DND-41 (cell line): ENCODE measurements around the gene KCNJ11.

Experiments
- ATAC-seq: fragments of 200-7000 bp; cut with Tn5 transposase; 3 replicates; pipeline ENCODE4 v1.9.1; 2021; ENCODE audit warnings: low read depth; ENCODE audit not compliant: insufficient read depth
- DNase-seq: peaks from one replicate; pipeline ENCODE4 v3.0.0-alpha.2; 2020
- H2AFZ ChIP-seq: 2 replicates; pipeline ENCODE4 v1.6.0; 2012; ENCODE audit warnings: low read depth, low read length
- H3K27ac ChIP-seq: 2 replicates; pipeline ENCODE4 v1.5.1; 2012; ENCODE audit warnings: low read length, inconsistent platforms
- H3K27me3 ChIP-seq: fragments of 200-600 bp; sonication (generic); 2 replicates; pipeline ENCODE4 v1.6.0; 2012; ENCODE audit warnings: low read length, mild to moderate bottlenecking, inconsistent platforms; ENCODE audit not compliant: insufficient read depth, poor library complexity
- H3K36me3 ChIP-seq: 2 replicates; pipeline ENCODE4 v1.5.1; 2012; ENCODE audit warnings: low read length, inconsistent platforms; ENCODE audit not compliant: insufficient read depth
- H3K4me1 ChIP-seq: 2 replicates; pipeline ENCODE4 v1.5.1; 2012; ENCODE audit warnings: mild to moderate bottlenecking, low read length; ENCODE audit not compliant: insufficient read depth
- H3K4me2 ChIP-seq: 2 replicates; pipeline ENCODE4 v1.6.0; 2012; ENCODE audit warnings: mild to moderate bottlenecking, moderate library complexity, low read length, inconsistent platforms; ENCODE audit not compliant: insufficient read depth
- H3K4me3 ChIP-seq, 2 experiments: fragments of 200-600 bp in 1 of 2; shearing (Covaris generic) in 1 of 2; 2 replicates each; pipeline ENCODE4 v1.5.1; 2012 to 2016; ENCODE audit warnings: inconsistent platforms in 2 of 2, low read length in 2 of 2, mild to moderate bottlenecking in 2 of 2, low read depth in 1 of 2, moderate library complexity in 1 of 2
- H3K79me2 ChIP-seq: 2 replicates; pipeline ENCODE4 v1.6.0; 2012; ENCODE audit warnings: low read length, inconsistent platforms; ENCODE audit not compliant: insufficient read depth
- H3K9ac ChIP-seq: 2 replicates; pipeline ENCODE4 v1.6.0; 2012; ENCODE audit warnings: low read depth, mild to moderate bottlenecking, inconsistent platforms, low read length, moderate library complexity
- H3K9me3 ChIP-seq: 2 replicates; pipeline ENCODE4 v1.5.1; 2012; ENCODE audit warnings: low read length, moderate library complexity, mild to moderate bottlenecking, inconsistent platforms; ENCODE audit not compliant: insufficient read depth, severe bottlenecking
- H4K20me1 ChIP-seq: 2 replicates; pipeline ENCODE4 v1.6.0; 2012; ENCODE audit warnings: low read length; ENCODE audit not compliant: insufficient read depth
- EZH2 ChIP-seq: IDR thresholded peaks from 3 replicates; pipeline ENCODE4 v1.6.1; 2012; ENCODE audit warnings: borderline replicate concordance, low read depth, mild to moderate bottlenecking, moderate library complexity, low read length, inconsistent platforms; ENCODE audit not compliant: severe bottlenecking
- TF ChIP-seq, protein P1 (sequence below): IDR thresholded peaks from 2 replicates; pipeline ENCODE4 v1.5.1; 2012; ENCODE audit warnings: borderline replicate concordance, low read length, moderate library complexity, mild to moderate bottlenecking; ENCODE audit not compliant: poor library complexity, severe bottlenecking; ENCODE audit errors: extremely low read depth

KCNJ11 gene

DNA sequence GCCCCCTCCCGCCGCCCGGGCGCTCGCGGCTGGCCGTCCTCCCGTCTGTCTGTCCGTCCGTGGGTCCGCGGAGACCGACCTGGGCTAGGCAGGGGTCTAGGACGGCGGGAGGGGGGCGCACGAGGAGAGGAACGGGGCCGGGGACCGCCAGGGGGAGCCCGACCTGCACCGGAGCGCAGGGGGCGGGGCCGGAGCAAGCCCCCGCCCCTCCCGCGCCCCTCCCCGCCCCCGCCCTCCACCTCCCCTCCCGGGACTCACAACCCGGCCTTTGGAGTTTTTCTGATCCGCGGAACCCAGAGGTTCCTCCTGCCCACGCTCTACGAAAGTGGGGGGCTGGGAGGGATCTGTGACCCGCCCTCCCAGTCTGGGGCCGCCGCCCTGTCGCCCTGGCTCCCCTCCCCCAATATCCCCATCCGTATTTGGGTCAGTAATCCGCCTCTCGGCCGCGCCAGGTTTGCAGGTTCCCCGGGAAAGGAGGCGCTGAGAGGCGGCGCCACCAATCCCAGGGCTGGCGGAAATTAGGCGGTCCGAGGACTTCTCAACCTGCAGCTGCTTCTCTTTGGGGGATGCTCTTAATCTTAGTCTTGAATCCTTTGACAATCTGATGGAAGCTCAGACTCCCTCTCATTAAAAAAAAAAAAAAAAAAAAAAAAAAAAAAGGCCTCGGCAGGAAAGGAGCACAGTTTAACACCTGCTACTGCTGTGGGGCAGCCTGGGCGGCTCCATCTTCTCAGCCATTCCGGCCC is 925 bp upstream of the KCNJ11 start:
- no peak for TF ChIP-seq EZH2
- TF ChIP-seq, protein P1, sequence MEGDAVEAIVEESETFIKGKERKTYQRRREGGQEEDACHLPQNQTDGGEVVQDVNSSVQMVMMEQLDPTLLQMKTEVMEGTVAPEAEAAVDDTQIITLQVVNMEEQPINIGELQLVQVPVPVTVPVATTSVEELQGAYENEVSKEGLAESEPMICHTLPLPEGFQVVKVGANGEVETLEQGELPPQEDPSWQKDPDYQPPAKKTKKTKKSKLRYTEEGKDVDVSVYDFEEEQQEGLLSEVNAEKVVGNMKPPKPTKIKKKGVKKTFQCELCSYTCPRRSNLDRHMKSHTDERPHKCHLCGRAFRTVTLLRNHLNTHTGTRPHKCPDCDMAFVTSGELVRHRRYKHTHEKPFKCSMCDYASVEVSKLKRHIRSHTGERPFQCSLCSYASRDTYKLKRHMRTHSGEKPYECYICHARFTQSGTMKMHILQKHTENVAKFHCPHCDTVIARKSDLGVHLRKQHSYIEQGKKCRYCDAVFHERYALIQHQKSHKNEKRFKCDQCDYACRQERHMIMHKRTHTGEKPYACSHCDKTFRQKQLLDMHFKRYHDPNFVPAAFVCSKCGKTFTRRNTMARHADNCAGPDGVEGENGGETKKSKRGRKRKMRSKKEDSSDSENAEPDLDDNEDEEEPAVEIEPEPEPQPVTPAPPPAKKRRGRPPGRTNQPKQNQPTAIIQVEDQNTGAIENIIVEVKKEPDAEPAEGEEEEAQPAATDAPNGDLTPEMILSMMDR: peak; percentile 73
- Histone ChIP-seq H3K36me3 (peaks cover 35% of the 10 kb centered on the region), H3K4me1 (peaks cover 61% of the 10 kb centered on the region), H3K4me3 (peak overlapping the region; percentile 22 to 67; a peak in 3 of 4 replicates), H2AFZ (peak overlapping the region; percentile 69), H3K27me3 (no peaks in the 10 kb centered on the region), H3K9me3 (no peaks in the 10 kb centered on the region), H3K79me2 (peaks cover 44% of the 10 kb centered on the region), H4K20me1 (peaks cover 26% of the 10 kb centered on the region), H3K4me2 (peak overlapping the region; percentile 83), H3K9ac (peak overlapping the region; percentile 77), H3K27ac (peak overlapping the region; percentile 80)
- ATAC-seq (peak; percentile 63), DNase-seq (peak; percentile 86)

DNA sequence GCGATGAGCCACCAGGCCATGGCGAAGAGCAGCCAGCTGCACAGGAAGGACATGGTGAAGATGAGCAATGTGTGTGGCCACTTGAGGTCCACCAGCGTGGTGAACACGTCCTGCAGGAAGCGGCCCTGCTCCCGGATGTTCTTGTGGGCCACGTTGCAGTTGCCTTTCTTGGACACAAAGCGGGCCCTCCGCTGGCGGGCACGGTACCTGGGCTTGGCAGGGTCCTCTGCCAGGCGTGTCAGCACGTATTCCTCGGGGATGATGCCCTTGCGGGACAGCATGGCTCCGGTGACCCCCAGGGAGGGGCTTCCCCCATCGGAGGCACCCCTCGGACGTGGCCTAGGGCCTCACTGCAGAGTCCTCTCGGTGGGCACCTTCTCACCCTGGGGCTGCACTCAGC is 648 bp downstream of the KCNJ11 start:
- H3K4me2 ChIP-seq: peak overlapping the region; percentile 83
- peaks cover 55% of the 10 kb centered on the region for H3K79me2 ChIP-seq
- ATAC-seq: no peak
- H3K9me3 ChIP-seq: no peaks in the 10 kb centered on the region
- peak overlapping the region; percentile 74 for H3K27ac ChIP-seq
- peaks cover 50% of the 10 kb centered on the region for H3K36me3 ChIP-seq
- no peak for TF ChIP-seq EZH2
- TF ChIP-seq, protein P1: no peak
- no peak for DNase-seq
- peak overlapping the region; percentile 55 to 67; a peak in 3 of 4 replicates for H3K4me3 ChIP-seq
- H4K20me1 ChIP-seq: peaks cover 38% of the 10 kb centered on the region
- no peak overlapping the region for H2AFZ ChIP-seq
- H3K4me1 ChIP-seq: peaks cover 72% of the 10 kb centered on the region
- peak overlapping the region; percentile 77 for H3K9ac ChIP-seq
- no peaks in the 10 kb centered on the region for H3K27me3 ChIP-seq

DNA sequence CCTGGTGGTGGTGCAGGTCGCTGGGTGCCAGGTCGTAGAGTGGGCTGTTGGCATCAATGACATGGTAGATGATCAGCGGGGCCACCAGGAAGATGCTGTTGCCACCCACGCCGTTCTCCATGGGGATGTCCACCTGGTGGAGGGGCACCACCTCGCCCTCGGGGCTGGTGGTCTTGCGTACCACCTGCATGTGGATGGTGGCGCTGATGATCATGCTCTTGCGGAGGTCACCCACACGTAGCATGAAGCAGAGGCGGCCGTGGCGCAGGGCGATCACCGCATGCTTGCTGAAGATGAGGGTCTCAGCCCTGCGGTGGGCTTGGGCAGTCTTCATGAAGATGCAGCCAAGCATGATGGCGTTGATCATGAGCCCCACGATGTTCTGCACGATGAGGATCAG is 1.2 kb downstream of the KCNJ11 start:
- Histone ChIP-seq H2AFZ (no peak overlapping the region), H3K9ac (peak overlapping the region; percentile 77; the same call in 1 of the 2 replicates), H3K27ac (peak overlapping the region; percentile 74), H4K20me1 (peaks cover 38% of the 10 kb centered on the region), H3K27me3 (no peaks in the 10 kb centered on the region), H3K4me2 (peak overlapping the region; percentile 83), H3K36me3 (peaks cover 55% of the 10 kb centered on the region), H3K4me3 (peak overlapping the region in 1 of 2 experiments; percentile 67; a peak in 2 of 4 replicates), H3K9me3 (no peaks in the 10 kb centered on the region), H3K4me1 (peaks cover 72% of the 10 kb centered on the region), H3K79me2 (peaks cover 55% of the 10 kb centered on the region)
- TF ChIP-seq EZH2: no peak
- TF ChIP-seq, protein P1: no peak
- ATAC-seq (no peak), DNase-seq (no peak)
